Gastrocnemius medialis (tissue), 4 donors: Measurements from ENCODE around the gene BDNF.

Source experiments
- CTCF ChIP-seq, 5 experiments: fragments of 450-650 bp in 3 of 5; fragments of 200-600 bp in 2 of 5; sonication (generic) in 2 of 5; IDR thresholded peaks in 4 of 5; conservative IDR thresholded peaks in 1 of 5; 1 replicate in 4 of 5; 2 replicates in 1 of 5; pipeline ENCODE4 v1.5.1; 2016 to 2019; ENCODE audit warnings: antibody characterized with exemption in 5 of 5, mild to moderate bottlenecking in 3 of 5, moderate library complexity in 3 of 5
- POLR2A ChIP-seq, 2 donors: fragments of 450-650 bp; IDR thresholded peaks; one replicate each; pipeline ENCODE4 v1.6.1; 2017; ENCODE audit warnings: antibody characterized with exemption in 2 of 2, mild to moderate bottlenecking in 2 of 2, moderate library complexity in 2 of 2

GRCh38 chr11:27611947-27612455 is 88.3 kb downstream of the BDNF start:
- TF ChIP-seq CTCF (IDR thresholded peaks at IDR 0.05 in 4 of 5, conservative IDR thresholded peaks at IDR 0.05 in 1 of 5) (no peak), POLR2A (IDR thresholded peaks at IDR 0.05) (no peak)
